Astrocyte of the cerebellum (primary cell): ENCODE measurements around the gene SLC7A8.

Source experiments
- DNase-seq: peaks from one replicate; pipeline ENCODE4 v3.0.0-alpha.2; 2011; ENCODE audit warnings: low read depth
- H3K4me3 ChIP-seq: 2 replicates; pipeline ENCODE4 v1.5.1; 2011; ENCODE audit warnings: mild to moderate bottlenecking, low read depth, low read length, moderate library complexity
- in situ Hi-C: cut with HindIII; loops from 2 replicates; pipeline ENCODE4 v1.10.0; 2017; ENCODE audit warnings: low sequenced_read_pairs
- TF ChIP-seq, protein P1 (sequence below): IDR thresholded peaks from 2 replicates; pipeline ENCODE4 v1.5.1; 2012; ENCODE audit warnings: low read length, low read depth, moderate library complexity, mild to moderate bottlenecking; ENCODE audit errors: missing control alignments

Gene SLC7A8

DNA sequence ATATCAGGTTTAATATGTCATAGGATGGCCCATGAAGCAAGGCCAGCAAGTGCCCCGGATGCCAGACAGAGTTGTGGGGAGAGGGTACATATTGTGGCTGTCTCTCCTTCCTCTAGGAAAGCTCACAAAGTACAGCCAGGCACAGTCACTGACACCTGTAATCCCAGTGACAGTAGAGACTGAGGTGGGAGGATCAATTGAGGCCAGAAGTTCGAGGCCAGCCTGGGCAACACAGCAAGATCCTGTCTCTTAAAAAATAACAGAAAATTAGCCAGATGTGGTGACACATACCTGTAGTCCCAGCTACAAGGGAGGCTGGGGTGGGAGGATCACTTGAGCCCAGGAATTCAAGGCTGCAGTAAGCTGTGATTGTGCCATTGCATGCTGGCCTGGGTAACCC is 32.1 kb downstream of the SLC7A8 start:
- no peak for DNase-seq
- TF ChIP-seq, protein P1, sequence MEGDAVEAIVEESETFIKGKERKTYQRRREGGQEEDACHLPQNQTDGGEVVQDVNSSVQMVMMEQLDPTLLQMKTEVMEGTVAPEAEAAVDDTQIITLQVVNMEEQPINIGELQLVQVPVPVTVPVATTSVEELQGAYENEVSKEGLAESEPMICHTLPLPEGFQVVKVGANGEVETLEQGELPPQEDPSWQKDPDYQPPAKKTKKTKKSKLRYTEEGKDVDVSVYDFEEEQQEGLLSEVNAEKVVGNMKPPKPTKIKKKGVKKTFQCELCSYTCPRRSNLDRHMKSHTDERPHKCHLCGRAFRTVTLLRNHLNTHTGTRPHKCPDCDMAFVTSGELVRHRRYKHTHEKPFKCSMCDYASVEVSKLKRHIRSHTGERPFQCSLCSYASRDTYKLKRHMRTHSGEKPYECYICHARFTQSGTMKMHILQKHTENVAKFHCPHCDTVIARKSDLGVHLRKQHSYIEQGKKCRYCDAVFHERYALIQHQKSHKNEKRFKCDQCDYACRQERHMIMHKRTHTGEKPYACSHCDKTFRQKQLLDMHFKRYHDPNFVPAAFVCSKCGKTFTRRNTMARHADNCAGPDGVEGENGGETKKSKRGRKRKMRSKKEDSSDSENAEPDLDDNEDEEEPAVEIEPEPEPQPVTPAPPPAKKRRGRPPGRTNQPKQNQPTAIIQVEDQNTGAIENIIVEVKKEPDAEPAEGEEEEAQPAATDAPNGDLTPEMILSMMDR: no peak
- H3K4me3 ChIP-seq: no peak overlapping the region

DNA sequence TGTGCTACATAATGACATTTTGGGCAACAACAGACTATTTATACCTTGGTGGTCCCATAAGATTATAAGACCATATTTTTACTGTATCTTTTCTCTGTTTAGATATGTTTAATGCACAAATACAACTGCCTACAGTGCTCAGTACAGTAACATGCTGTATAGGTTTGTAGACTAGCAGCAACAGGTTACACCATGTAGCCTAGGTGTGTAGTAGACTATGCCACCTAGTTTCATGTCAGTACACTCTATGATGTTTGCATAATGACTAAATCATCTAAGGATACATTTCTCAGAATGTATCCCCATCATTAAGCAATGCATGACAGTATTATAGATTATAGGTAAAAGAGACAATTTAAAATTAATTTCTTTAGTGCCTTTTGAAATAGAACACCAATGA is 33.7 kb downstream of the SLC7A8 start:
- no peak for DNase-seq
- H3K4me3 ChIP-seq: no peak overlapping the region
- in situ Hi-C loops: no loop called here
- TF ChIP-seq, protein P1: no peak

More for the DNA sequence above, 32.1 kb downstream of the SLC7A8 start:
- in situ Hi-C loops: no loop called here

DNA sequence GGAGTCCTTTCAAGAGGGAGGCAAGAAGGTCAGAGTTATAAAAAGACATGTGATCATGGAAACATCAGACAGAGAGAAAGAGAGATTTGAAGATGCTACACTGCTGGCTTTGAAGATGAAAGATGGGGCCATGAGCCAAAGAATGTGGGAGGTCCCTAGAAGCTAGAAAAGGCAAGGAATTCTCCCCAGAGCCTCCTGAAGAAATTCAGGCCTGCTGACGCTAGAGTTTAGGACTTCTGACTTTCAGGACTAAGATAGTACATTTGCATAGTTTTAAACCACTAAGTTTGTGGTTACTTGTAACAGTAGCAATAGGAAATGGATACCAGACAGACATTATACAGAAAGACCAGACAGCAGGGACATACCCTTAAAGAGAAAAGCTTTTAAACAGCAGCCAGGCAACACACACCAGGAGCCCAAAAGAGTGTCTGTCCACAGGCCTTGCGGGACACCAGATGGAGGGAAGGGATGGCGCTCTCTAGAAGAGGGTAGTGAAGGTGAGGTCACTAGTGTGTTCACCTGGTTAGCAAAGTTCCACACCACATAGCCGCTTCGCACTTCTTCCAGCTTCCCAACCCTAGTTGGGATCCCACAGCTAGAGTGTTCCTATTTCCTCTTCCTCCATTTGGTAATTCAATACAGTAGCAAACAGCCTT is 34.7 kb downstream of the SLC7A8 start:
- no peak overlapping the region for H3K4me3 ChIP-seq
- in situ Hi-C loops: no loop called here
- TF ChIP-seq, protein P1: no peak
- no peak for DNase-seq

DNA sequence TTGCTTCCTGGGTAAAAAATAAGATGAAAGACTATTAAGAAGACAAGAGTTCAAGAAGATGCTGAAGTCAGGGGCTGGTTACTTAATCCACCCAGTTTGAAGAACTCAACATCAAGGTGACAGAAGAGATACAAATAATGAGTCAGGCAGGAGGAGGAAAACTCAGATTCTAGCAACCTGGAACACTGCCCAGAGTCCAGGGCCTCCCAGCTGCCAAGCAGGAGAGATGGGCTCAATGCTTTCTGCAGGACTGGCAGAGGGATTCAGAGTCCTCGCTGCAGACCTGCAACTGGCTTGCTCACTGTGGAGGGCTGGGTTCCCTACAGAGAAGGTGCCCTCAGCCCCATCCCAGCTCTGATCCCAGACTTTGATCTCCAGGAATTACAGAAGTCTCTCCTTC is 35.8 kb downstream of the SLC7A8 start:
- no peak overlapping the region for H3K4me3 ChIP-seq
- no peak for DNase-seq
- TF ChIP-seq, protein P1: no peak
- in situ Hi-C loops: no loop called here

DNA sequence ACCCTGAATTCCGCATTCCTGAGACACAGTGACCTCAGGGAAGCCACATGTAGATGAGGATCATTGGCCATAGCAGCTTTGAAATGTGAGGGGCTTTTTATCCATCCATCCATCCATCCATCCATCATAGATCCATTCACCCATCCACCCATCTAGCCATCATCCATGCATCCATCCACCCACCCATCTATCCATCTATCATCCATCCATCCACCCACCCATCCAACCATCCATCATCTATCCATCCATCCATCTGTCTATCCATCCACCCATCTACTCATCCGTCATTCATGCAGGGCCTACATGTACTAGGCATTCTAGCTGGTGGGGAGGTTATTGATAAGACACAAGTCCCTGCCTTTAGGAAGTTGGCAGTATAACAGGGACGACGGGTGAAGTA is 36.5 kb downstream of the SLC7A8 start:
- DNase-seq: no peak
- TF ChIP-seq, protein P1: no peak
- H3K4me3 ChIP-seq: no peak overlapping the region
- in situ Hi-C loops: no loop called here

DNA sequence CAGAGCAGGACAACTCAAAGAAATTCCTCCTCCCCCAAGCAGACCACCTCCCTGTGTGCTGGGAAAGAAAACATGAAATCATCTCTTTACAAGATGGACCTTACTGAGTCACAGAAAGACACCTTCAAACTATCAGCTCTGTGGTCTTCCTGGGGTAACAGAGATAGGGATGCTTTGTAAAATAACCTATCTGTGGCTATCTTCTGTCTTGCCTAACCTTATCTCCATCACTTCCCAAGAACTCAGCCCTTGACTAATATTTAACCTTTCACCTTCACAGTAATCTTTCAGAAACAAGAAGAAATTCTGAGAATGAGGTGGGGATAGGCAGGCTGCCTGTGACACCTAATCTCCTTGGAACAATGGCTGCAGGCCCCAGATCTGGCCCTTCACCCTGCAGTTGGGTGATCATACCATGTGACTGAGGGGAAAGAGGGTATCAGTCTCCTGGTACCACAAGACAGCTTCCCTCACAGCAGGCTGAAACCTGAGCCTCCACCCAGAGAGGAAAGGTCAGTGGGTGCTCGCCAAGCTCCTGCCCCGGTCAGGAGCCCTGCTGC is 37.0 kb downstream of the SLC7A8 start:
- H3K4me3 ChIP-seq: no peak overlapping the region
- TF ChIP-seq, protein P1: no peak
- in situ Hi-C loops: no loop called here
- DNase-seq: no peak
